Measurements from ENCODE around the gene CRELD2. TPM values are rescaled to one million over a fixed set of nuclear protein-coding genes. Genes with fewer than 3 reads are reported as not detected.

The CRELD2 gene
- total and polyA plus RNA-seq, 2 of the 13 experiments (the other 11 are each of a cell fraction or from before 2014, with no cell fraction given), result 17.2 to 44.7 TPM

DNA sequence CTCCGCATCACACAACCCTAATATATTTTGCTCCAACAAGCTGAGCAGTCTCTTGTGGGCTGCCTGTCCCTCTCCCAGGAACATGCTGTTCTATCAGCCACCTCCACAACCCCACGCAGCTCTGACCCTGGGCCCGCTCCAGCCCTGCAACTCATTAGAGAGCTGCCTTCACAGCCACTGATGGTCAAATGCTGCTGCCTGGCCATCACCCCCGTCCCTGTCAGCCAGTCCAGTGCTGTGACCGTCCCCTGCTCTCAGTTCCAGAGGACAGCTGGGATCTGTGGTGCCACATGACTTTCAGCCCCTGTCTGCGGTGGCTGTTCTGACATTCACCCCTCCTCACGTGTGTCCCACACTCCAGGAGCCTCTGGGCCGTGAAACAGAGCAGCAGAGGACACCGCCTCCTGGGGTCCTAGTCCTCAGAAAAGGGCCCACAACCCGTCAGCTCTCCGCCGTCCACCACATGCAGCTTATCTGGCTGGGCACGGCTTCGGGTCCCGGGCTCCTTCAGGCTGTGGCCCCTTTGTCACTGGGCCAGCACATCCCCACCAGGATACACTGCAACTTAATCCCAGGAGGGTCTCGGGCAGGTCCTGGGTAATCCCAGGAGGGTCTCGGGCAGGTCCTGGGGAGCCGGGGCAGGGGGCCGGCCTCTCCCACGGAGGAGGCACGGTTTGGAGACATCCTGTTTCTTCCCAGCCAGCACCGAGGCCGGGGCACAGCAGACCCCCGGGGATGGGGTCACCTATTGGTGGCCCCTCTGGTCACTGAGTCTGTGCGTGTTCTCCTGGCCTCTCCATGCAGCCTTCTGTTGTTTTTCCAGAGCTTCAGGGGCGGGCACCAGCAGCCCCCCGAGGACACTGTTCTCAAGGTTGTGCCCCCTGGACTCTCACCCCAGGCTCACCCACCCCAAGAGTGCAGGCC, 15.1 kb downstream of the CRELD2 start (continued):
- peak; percentile 39; the same call in 1 of the 2 replicates for TF ChIP-seq RXRB (CRISPR knock-in tag; IDR thresholded peaks at IDR 0.05; ENCODE audit: borderline replicate concordance)
- TF ChIP-seq, protein P1, sequence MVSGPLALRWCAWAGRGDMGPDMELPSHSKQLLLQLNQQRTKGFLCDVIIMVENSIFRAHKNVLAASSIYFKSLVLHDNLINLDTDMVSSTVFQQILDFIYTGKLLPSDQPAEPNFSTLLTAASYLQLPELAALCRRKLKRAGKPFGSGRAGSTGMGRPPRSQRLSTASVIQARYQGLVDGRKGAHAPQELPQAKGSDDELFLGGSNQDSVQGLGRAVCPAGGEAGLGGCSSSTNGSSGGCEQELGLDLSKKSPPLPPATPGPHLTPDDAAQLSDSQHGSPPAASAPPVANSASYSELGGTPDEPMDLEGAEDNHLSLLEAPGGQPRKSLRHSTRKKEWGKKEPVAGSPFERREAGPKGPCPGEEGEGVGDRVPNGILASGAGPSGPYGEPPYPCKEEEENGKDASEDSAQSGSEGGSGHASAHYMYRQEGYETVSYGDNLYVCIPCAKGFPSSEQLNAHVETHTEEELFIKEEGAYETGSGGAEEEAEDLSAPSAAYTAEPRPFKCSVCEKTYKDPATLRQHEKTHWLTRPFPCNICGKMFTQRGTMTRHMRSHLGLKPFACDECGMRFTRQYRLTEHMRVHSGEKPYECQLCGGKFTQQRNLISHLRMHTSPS (CRISPR knock-in tag; IDR thresholded peaks at IDR 0.05; ENCODE audit: low read depth), result peak; percentile 13; the same call in 1 of the 2 replicates
- TF ChIP-seq, protein P2, sequence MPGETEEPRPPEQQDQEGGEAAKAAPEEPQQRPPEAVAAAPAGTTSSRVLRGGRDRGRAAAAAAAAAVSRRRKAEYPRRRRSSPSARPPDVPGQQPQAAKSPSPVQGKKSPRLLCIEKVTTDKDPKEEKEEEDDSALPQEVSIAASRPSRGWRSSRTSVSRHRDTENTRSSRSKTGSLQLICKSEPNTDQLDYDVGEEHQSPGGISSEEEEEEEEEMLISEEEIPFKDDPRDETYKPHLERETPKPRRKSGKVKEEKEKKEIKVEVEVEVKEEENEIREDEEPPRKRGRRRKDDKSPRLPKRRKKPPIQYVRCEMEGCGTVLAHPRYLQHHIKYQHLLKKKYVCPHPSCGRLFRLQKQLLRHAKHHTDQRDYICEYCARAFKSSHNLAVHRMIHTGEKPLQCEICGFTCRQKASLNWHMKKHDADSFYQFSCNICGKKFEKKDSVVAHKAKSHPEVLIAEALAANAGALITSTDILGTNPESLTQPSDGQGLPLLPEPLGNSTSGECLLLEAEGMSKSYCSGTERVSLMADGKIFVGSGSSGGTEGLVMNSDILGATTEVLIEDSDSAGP (CRISPR knock-in tag; IDR thresholded peaks at IDR 0.05; ENCODE audit: borderline replicate concordance), result peak; percentile 28; the same call in 1 of the 2 replicates
- TF ChIP-seq SOX6 (IDR thresholded peaks at IDR 0.05), result no peak
- TF ChIP-seq SOX6 (CRISPR knock-in tag; IDR thresholded peaks at IDR 0.05), result peak; percentile 14
- TF ChIP-seq CHCHD3 (CRISPR knock-in tag; IDR thresholded peaks at IDR 0.05), result no peak
- TF ChIP-seq, protein P3, sequence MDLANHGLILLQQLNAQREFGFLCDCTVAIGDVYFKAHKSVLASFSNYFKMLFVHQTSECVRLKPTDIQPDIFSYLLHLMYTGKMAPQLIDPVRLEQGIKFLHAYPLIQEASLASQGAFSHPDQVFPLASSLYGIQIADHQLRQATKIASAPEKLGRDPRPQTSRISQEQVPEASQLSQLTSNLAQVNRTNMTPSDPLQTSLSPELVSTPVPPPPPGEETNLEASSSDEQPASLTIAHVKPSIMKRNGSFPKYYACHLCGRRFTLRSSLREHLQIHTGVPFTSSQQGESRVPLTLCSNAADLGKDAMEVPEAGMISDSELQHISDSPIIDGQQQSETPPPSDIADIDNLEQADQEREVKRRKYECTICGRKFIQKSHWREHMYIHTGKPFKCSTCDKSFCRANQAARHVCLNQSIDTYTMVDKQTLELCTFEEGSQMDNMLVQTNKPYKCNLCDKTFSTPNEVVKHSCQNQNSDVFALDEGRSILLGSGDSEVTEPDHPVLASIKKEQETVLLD (CRISPR knock-in tag; IDR thresholded peaks at IDR 0.05; ENCODE audit: low read depth), result no peak
- no peak for TF ChIP-seq JDP2 (CRISPR knock-in tag; IDR thresholded peaks at IDR 0.05; ENCODE audit: borderline replicate concordance)
- no peak for TF ChIP-seq ZNF839 (CRISPR knock-in tag; IDR thresholded peaks at IDR 0.05; ENCODE audit: borderline replicate concordance)
- TF ChIP-seq PHF8 (CRISPR knock-in tag; IDR thresholded peaks at IDR 0.05), result 0 out of 2 replicates have a peak, but pooled peaks have one; percentile 22
- TF ChIP-seq, protein P4, sequence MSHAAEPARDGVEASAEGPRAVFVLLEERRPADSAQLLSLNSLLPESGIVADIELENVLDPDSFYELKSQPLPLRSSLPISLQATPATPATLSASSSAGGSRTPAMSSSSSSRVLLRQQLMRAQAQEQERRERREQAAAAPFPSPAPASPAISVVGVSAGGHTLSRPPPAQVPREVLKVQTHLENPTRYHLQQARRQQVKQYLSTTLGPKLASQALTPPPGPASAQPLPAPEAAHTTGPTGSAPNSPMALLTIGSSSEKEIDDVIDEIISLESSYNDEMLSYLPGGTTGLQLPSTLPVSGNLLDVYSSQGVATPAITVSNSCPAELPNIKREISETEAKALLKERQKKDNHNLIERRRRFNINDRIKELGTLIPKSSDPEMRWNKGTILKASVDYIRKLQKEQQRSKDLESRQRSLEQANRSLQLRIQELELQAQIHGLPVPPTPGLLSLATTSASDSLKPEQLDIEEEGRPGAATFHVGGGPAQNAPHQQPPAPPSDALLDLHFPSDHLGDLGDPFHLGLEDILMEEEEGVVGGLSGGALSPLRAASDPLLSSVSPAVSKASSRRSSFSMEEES (CRISPR knock-in tag; IDR thresholded peaks at IDR 0.05), result peak; percentile 43; the same call in 1 of the 2 replicates
- 0 out of 2 replicates have a peak, but pooled peaks have one; percentile 24 for TF ChIP-seq ZNF292 (CRISPR knock-in tag; IDR thresholded peaks at IDR 0.05; ENCODE audit: borderline replicate concordance, low read depth)
- TF ChIP-seq SALL1 (CRISPR knock-in tag; IDR thresholded peaks at IDR 0.05), result peak; percentile 57
- TF ChIP-seq ZNF746 (CRISPR knock-in tag; IDR thresholded peaks at IDR 0.05), result no peak
- TF ChIP-seq SIN3A (IDR thresholded peaks at IDR 0.05; ENCODE audit: borderline replicate concordance, low read depth, low read length), result peak; percentile 37; the same call in 1 of the 2 replicates
- 0 out of 2 replicates have a peak, but pooled peaks have one; percentile 19 for TF ChIP-seq ERF (CRISPR knock-in tag; IDR thresholded peaks at IDR 0.05)
- TF ChIP-seq, protein P5, sequence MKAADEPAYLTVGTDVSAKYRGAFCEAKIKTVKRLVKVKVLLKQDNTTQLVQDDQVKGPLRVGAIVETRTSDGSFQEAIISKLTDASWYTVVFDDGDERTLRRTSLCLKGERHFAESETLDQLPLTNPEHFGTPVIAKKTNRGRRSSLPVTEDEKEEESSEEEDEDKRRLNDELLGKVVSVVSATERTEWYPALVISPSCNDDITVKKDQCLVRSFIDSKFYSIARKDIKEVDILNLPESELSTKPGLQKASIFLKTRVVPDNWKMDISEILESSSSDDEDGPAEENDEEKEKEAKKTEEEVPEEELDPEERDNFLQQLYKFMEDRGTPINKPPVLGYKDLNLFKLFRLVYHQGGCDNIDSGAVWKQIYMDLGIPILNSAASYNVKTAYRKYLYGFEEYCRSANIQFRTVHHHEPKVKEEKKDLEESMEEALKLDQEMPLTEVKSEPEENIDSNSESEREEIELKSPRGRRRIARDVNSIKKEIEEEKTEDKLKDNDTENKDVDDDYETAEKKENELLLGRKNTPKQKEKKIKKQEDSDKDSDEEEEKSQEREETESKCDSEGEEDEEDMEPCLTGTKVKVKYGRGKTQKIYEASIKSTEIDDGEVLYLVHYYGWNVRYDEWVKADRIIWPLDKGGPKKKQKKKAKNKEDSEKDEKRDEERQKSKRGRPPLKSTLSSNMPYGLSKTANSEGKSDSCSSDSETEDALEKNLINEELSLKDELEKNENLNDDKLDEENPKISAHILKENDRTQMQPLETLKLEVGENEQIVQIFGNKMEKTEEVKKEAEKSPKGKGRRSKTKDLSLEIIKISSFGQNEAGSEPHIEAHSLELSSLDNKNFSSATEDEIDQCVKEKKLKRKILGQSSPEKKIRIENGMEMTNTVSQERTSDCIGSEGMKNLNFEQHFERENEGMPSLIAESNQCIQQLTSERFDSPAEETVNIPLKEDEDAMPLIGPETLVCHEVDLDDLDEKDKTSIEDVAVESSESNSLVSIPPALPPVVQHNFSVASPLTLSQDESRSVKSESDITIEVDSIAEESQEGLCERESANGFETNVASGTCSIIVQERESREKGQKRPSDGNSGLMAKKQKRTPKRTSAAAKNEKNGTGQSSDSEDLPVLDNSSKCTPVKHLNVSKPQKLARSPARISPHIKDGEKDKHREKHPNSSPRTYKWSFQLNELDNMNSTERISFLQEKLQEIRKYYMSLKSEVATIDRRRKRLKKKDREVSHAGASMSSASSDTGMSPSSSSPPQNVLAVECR (CRISPR knock-in tag; IDR thresholded peaks at IDR 0.05; ENCODE audit: borderline replicate concordance), result 0 out of 2 replicates have a peak, but pooled peaks have one; percentile 1

All from HepG2 (cell line).